Thoracic aorta endothelial cell (primary cell): ENCODE data around the gene HACD3. TPM values are rescaled to one million over a fixed set of nuclear protein-coding genes. Genes with fewer than 3 reads are reported as not detected.

Source experiments
- small RNA-seq: library from RNA; depleted of rRNA; stranded (forward); fragments of <200 nt; gene quantifications from one replicate; pipeline ENCODE3, GENCODE V24; 2012
- total RNA-seq: library from RNA; depleted of rRNA; stranded (reverse); fragments of >200 nt; gene quantifications from 2 replicates; pipeline ENCODE4 v1.2.3, GENCODE V29; 2012

Gene HACD3, protein sequence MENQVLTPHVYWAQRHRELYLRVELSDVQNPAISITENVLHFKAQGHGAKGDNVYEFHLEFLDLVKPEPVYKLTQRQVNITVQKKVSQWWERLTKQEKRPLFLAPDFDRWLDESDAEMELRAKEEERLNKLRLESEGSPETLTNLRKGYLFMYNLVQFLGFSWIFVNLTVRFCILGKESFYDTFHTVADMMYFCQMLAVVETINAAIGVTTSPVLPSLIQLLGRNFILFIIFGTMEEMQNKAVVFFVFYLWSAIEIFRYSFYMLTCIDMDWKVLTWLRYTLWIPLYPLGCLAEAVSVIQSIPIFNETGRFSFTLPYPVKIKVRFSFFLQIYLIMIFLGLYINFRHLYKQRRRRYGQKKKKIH
- 98.8 and 134 TPM in 2 replicates for total RNA-seq

DNA sequence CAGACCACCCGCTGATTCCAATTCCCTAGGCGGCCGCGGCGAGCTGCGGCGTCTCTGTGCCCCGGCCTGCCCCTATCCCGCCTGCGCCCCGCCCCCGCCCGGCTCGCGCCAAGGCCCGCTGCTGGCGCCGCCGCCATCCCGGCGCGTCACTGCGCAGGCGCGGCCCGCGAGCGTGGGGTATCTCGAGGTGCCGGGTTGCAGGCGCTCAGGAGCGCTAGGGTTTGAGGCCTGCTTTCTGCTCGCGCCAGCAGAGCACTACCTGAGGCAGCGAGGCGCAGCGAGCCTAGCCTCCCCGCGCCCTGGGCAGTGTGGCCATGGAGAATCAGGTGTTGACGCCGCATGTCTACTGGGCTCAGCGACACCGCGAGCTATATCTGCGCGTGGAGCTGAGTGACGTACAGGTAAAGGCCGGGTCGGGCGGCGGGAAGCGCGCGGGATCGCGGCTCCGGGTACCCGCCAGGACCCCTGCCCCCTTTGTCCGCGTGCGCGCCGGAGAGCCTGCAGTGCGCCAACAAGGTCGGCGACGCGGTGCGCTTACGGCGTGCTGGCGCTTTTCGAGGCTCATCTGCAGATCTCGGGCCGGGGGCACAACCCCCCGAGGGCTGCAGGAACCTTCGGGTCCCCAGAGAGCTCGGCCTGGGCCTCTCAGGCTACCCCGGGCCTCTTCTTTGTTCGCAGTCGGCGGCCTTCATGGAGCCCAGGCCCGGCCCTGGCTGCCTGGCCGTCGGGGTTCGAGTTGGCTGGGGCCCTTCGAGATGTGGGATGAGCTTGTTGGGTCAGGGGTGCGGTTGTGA is at the start of gene HACD3:
TSS of gene HACD3 (plus strand) at position 146 of the 794 bp plus-strand sequence. CDS start at position 315, 169 bp downstream.

DNA sequence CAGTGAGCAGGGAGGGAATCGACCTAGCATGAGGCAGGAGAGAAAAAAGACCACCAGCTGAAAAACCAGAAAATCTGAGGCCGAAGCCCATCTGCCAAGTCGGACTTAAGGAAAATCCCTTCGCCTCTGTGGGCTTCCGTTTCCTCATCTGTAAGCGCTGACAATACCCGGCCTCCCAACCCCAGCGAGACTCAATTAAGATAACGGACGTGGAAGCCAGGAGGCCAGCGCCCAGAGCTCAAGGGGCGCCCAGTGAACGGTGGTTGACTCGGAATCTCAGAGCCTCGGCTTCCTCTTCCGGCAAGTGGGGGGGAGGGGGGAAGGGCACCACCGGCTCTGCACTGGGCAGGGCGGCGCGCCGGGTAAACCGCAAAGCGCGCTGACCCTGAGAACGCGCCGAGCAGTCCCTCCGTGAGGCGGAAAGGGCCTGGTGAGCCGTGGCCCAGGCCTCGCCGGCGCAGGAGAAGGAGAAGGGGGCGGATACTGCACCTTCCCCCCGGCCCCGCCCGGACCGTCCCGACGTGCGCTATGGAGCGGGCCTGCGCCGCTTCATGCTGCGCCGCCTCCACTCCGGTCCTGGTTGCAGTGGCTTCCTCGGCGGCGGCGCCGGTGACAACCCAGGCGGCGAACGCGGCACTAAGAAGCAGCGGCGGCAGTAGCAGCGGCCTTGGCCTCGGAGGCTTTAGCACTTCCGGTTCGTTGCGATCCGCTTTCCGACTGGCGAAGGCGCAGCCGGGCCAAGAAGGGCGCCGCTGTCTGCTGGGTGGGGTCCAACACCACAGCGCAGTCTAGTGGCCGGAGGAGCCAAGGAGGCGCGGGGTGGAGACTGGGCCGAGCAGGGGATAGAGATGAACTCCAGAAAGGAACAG is 13.0 kb upstream of the HACD3 start, which contains the start of gene DPP8:
TSS of gene DPP8 (minus strand) at position 693 of the 869 bp plus-strand sequence. CDS start 5,136 bp downstream, outside the sequence.

DNA sequence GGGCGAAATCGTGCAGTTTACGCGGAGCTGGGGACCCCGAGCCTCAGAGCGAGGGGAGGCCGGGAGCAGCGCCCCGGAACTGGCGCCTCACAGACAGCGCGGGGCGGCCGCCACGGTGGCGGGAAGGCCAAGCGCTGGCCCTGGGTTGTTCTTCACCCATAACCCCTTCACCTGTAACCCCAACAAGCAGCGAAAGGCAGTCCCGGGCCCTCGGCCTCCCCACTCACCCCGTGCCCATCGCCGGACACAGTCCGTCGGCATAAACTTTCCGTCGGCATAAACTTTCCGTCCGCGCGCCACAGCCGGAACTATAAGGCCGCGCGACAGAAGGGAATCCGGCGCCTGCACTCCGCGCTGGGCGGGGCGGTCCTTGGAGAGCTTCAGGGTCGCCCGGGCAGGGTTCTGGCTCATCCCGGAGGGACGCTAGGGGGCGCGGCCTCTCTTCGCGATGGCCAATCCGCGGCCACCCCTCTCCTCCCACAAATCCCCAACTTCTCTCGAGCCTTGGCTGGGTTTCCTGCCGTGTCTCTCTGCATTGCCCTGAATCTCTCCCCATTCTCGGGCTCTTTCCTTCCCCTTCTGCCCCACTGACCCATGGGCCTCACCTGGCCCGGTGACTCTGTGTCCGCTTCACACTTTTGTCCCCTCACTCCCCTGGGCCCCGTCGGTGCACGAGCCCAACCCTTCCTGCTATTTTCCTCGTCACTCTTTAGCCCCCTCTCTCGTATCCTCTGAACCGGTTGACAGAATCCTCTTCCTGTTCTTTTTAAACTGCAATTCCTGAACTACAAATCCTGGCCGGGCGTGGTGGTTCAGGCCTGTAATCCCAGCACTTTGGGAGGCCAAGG is 80.8 kb downstream of the HACD3 start, which contains the start of gene INTS14:
TSS of gene INTS14 (minus strand) at position 261 of the 848 bp plus-strand sequence. CDS start 3,751 bp downstream, outside the sequence.

DNA sequence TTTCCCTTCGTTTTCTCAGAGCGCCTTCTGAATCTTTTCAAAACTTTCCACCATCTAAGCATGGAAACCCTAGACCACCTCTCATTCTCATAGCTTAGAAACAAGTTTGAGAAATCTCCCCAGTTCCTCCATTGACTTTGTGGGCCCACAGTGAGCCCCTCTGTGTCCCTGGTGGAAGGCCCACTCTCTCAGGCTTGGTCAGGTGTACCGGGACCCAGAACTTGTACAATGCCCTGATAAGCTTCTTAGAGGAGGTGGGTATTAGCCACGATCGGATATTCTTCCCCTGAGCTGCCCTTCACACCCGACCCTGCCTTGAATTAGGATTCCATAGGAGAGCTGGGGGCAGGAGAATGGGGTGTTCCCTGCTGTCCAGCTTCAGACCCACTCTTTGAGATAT is 91.4 kb downstream of the HACD3 start, which contains the start of gene SLC24A1:
TSS of gene SLC24A1 (plus strand) at position 301 of the 400 bp plus-strand sequence. CDS start 2,143 bp downstream, outside the sequence.

Small RNA genes within 50 kb of the gene (small RNA-seq; reads per million reads assigned to genes)
- gene RF00019: not detected
- gene RNU6-19P: not detected

Other genes with a start within 250 kb of the HACD3 start
- gene PARP16, start 243.6 kb upstream of the HACD3 start, total RNA-seq: 3.1 and 4.2 TPM in 2 replicates
- not detected in 2 replicates for gene RNU5A-1, start 234.4 kb upstream of the HACD3 start, total RNA-seq
- gene RNU5B-1, start 225.8 kb upstream of the HACD3 start, total RNA-seq: not detected in 2 replicates
- gene IGDCC3, start 152.5 kb upstream of the HACD3 start, total RNA-seq: not detected in 2 replicates
- 0.14 TPM in 1 of 2 replicates, not detected in the other for gene IGDCC4, start 107.5 kb upstream of the HACD3 start, total RNA-seq
- gene DPP8, start 12.8 kb upstream of the HACD3 start, total RNA-seq: 60.0 and 66.9 TPM in 2 replicates
- gene INTS14, start 80.7 kb downstream of the HACD3 start, total RNA-seq: 47.6 and 58.2 TPM in 2 replicates
- gene SLC24A1, start 91.5 kb downstream of the HACD3 start, total RNA-seq: 10.8 and 12.1 TPM in 2 replicates